HepG2 (cell line): ENCODE measurements around the gene BRCA1. TPM values are rescaled to one million over a fixed set of nuclear protein-coding genes. Genes with fewer than 3 reads are reported as not detected.
"Not testable (repeated sequence)": the region's sequence is repeated elsewhere in the genome, so short reads cannot be mapped to it uniquely, and the experiment has no call there.

ENCODE experiments used
- ATAC-seq: fragments of 200-7000 bp; cut with Tn5 transposase; 3 replicates; pipeline ENCODE4 v1.9.1; 2020; ENCODE audit warnings: mild to moderate bottlenecking, moderate library complexity
- BruUV-seq: library from RNA; stranded (reverse); fragments of 400-500 nt; replicated peaks from 2 replicates; lab custom pipeline; 2021; lab: Mats Ljungman, UMichigan
- CTCF ChIA-PET: fragments of 300-600 bp; formaldehyde crosslinking; extraction: SDS; loops from one replicate; lab custom pipeline; 2021; ENCODE audit warnings: low total read pairs, inconsistent platforms, low intra/inter-chr PET ratio; lab: Yijun Ruan, JAX
- POLR2A ChIA-PET: fragments of 350-600 bp; sonication (Branson Sonifier 250); formaldehyde crosslinking; loops from one replicate; lab custom pipeline; 2020; ENCODE audit warnings: antibody characterized with exemption, inconsistent platforms; lab: Yijun Ruan, JAX
- DNase-seq: peaks from one replicate; pipeline ENCODE4 v3.0.0-alpha.2; 2015; ENCODE audit warnings: low spot score
- FAIRE-seq: peaks from 3 replicates; lab custom pipeline; 2011; peaks lifted over from hg19 to GRCh38; lab: Jason Lieb, UNC
- H2AFZ ChIP-seq: one replicate; pipeline ENCODE4 v1.6.1; 2011; ENCODE audit warnings: low read length, inconsistent platforms
- H3K27ac ChIP-seq: fragments of 300-600 bp; 3 replicates; pipeline ENCODE4 v1.8.0; 2011; ENCODE audit warnings: mixed run types, mild to moderate bottlenecking, mixed read lengths, low read length, inconsistent platforms; ENCODE audit not compliant: insufficient read depth; ENCODE audit errors: extremely low read length
- H3K27me3 ChIP-seq, 2 experiments: fragments of 200-600 bp in 1 of 2; 2 replicates in 1 of 2; 3 replicates in 1 of 2; pipeline versions ENCODE4 v1.6.0 to v1.8.0; 2011; ENCODE audit warnings: low read length in 2 of 2, mild to moderate bottlenecking in 2 of 2, moderate library complexity in 2 of 2, inconsistent platforms in 1 of 2; ENCODE audit not compliant: insufficient read depth in 2 of 2, control insufficient read depth in 1 of 2
- H3K36me3 ChIP-seq, 2 experiments: fragments of 200-600 bp in 1 of 2; replicated peaks in 1 of 2; 2 replicates in 1 of 2; 3 replicates in 1 of 2; pipeline versions ENCODE4 v1.5.1 to v1.8.0; 2011; ENCODE audit warnings: low read length in 2 of 2, inconsistent platforms in 1 of 2; ENCODE audit not compliant: insufficient read depth in 2 of 2, control insufficient read depth in 1 of 2
- H3K4me1 ChIP-seq: 2 replicates; pipeline ENCODE4 v1.5.1; 2012; ENCODE audit warnings: low read length, inconsistent platforms; ENCODE audit not compliant: insufficient read depth
- H3K4me2 ChIP-seq: 2 replicates; pipeline ENCODE4 v1.6.0; 2011; ENCODE audit warnings: low read depth, low read length, inconsistent platforms
- H3K4me3 ChIP-seq, 3 experiments: fragments of 200-600 bp in 1 of 3; sonication (generic), shearing (Covaris generic) in 1 of 3; replicated peaks in 1 of 3; 2 replicates each; pipeline ENCODE4 v1.5.1; 2011 to 2016; ENCODE audit warnings: low read length in 3 of 3, inconsistent platforms in 2 of 3, low read depth in 2 of 3, mild to moderate bottlenecking in 2 of 3, control low read depth in 1 of 3, mixed read lengths in 1 of 3; ENCODE audit not compliant: insufficient read depth in 1 of 3
- H3K79me2 ChIP-seq: one replicate; pipeline ENCODE4 v1.6.1; 2011; ENCODE audit warnings: low read length, inconsistent platforms; ENCODE audit not compliant: insufficient read depth
- H3K9ac ChIP-seq: 2 replicates; pipeline ENCODE4 v1.6.0; 2011; ENCODE audit warnings: mild to moderate bottlenecking, low read depth, low read length, inconsistent platforms; ENCODE audit not compliant: insufficient read depth
- H3K9me3 ChIP-seq: 2 replicates; pipeline ENCODE4 v1.5.1; 2012; ENCODE audit warnings: mild to moderate bottlenecking, low read length
- H4K20me1 ChIP-seq: 2 replicates; pipeline ENCODE4 v1.6.0; 2011; ENCODE audit warnings: inconsistent platforms, mild to moderate bottlenecking, low read length, moderate library complexity; ENCODE audit not compliant: insufficient read depth
- GTF2F1 ChIP-seq: fragments of 150-350 bp; IDR thresholded peaks from 2 replicates; pipeline ENCODE4 v1.6.1; 2014; ENCODE audit warnings: low read length
- MAFF ChIP-seq: IDR thresholded peaks from 2 replicates; pipeline ENCODE4 v1.6.1; 2011; ENCODE audit warnings: low read depth, low read length, improper control_type of control experiment
- MAFK ChIP-seq, 2 experiments: IDR thresholded peaks in 1 of 2; conservative IDR thresholded peaks in 1 of 2; 2 replicates each; pipeline ENCODE4 v1.6.1; 2011; ENCODE audit warnings: improper control_type of control experiment in 2 of 2, low read length in 2 of 2
- MXD4 ChIP-seq: IDR thresholded peaks from 2 replicates; pipeline ENCODE4 v1.6.1; 2016; ENCODE audit warnings: mild to moderate bottlenecking, missing biosample characterization, missing genetic modification reagents
- SMAD1 ChIP-seq: sonication (generic); formaldehyde crosslinking; IDR thresholded peaks from 2 replicates; pipeline ENCODE4 v1.4.0; 2020; ENCODE audit warnings: missing genetic modification reagents, low read depth, mild to moderate bottlenecking, borderline replicate concordance
- U2AF2 ChIP-seq: fragments of 200-400 bp; formaldehyde crosslinking; IDR thresholded peaks from 2 replicates; pipeline ENCODE4 v1.6.1; 2017; ENCODE audit warnings: low read depth, mild to moderate bottlenecking, low read length
- ZMAT3 ChIP-seq: sonication (generic); formaldehyde crosslinking; conservative IDR thresholded peaks from 2 replicates; pipeline ENCODE4 v1.7.0; 2021; ENCODE audit warnings: missing genetic modification reagents
- ZNF256 ChIP-seq: sonication (generic); formaldehyde crosslinking; conservative IDR thresholded peaks from 2 replicates; pipeline ENCODE4 v1.4.0; 2020; ENCODE audit warnings: missing genetic modification reagents
- ZNF629 ChIP-seq: sonication (generic); formaldehyde crosslinking; conservative IDR thresholded peaks from 2 replicates; pipeline ENCODE4 v1.5.0; 2020; ENCODE audit warnings: missing genetic modification reagents
- WGBS: methylation state at CpG from one replicate; pipeline ENCODE4 v1.1.6; 2017; ENCODE audit warnings: low lambda C conversion rate; 5-methylcytosine and 5-hydroxymethylcytosine counted together
- in situ Hi-C: cut with HindIII; loops from 2 replicates; pipeline ENCODE4 v1.10.0; 2017; ENCODE audit warnings: low pct_unique_long_range_greater_than_20kb; ENCODE audit not compliant: extremely low pct_ligation_motif_present
- intact Hi-C: fragments of 100-400 bp; cut with micrococcal nuclease; formaldehyde crosslinking; loops from one replicate; pipeline ENCODE4 v1.10.0; 2022; ENCODE audit not compliant: unreplicated experiment
- polyA plus RNA-seq, 8 experiments: library from polyadenylated mRNA; depleted of rRNA in 3 of 8; stranded (reverse) in 7 of 8; unstranded in 1 of 8; fragments of >200 nt; fragmentation: Illumina TruSeq in 4 of 8; extraction: Trizol in 4 of 8; gene quantifications; 2 replicates each; pipeline versions ENCODE4 v1.2.1 to v1.2.3, GENCODE V29; 2011 to 2016; ENCODE audit warnings: low read depth in 4 of 8, missing spikeins in 1 of 8, mixed read lengths in 1 of 8; ENCODE audit not compliant: insufficient read depth in 1 of 8
- total RNA-seq, 5 experiments: library from RNA; depleted of rRNA; stranded (reverse); fragments of >200 nt; fragmentation: Illumina TruSeq; extraction: Trizol; gene quantifications; 2 replicates each; pipeline ENCODE4 v1.2.3, GENCODE V29; 2016; ENCODE audit warnings: low read depth in 1 of 5
- TF ChIP-seq, protein P1 (sequence below): sonication (generic); formaldehyde crosslinking; IDR thresholded peaks from 2 replicates; pipeline ENCODE4 v1.4.0; 2020; ENCODE audit warnings: missing genetic modification reagents, mild to moderate bottlenecking, borderline replicate concordance

BRCA1 gene
- total and polyA plus RNA-seq, 2 of the 13 experiments (the other 11 are each of a cell fraction or from before 2014, with no cell fraction given): 13.3 to 37.5 TPM

DNA sequence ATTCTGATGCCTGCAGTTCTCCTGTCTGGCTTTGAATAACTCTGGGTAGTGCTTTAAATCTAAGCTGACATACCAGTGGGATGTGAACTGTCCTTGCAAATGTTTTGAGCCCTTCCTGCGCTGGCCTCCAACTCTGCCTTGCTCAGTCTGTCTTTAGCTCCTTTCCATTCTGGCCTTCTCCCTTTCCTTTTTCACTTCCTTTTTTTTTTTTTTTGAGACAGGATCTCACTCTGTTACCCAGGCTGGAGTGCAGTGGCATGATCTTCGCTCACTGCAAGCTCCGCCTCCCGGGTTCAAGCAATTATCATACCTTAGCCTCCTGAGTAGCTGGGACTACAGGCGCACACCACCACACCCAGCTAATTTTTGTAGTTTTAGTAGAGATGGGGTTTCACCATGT lies 8.3 kb upstream of the BRCA1 start:
- BruUV-seq, H4K20me1 ChIP-seq, CTCF ChIA-PET, H2AFZ ChIP-seq, in situ Hi-C loops, H3K27me3 ChIP-seq, H3K4me3 ChIP-seq, H3K4me2 ChIP-seq, ATAC-seq, intact Hi-C loops, H3K9me3 ChIP-seq, FAIRE-seq, DNase-seq, H3K9ac ChIP-seq: not testable (repeated sequence)
- 96% methylated on average over 5 of the region's 5 CpGs for WGBS
- peaks cover 11 to 39% of the 10 kb centered on the region in 2 experiments; a peak in 4 of 5 replicates for H3K36me3 ChIP-seq
- peaks cover 34% of the 10 kb centered on the region for H3K79me2 ChIP-seq
- peak overlapping the region; percentile 79 for H3K27ac ChIP-seq
- POLR2A ChIA-PET: interaction anchor here (0.8 to 2.5 kb wide), 7 partner anchors 36 to 524 kb away, joined by 3 to 12 read pairs (median 4); partner anchors contain the start of genes RETREG3, TMEM106A and TUBG1
- peaks cover 69% of the 10 kb centered on the region for H3K4me1 ChIP-seq
- TF ChIP-seq, protein P1, sequence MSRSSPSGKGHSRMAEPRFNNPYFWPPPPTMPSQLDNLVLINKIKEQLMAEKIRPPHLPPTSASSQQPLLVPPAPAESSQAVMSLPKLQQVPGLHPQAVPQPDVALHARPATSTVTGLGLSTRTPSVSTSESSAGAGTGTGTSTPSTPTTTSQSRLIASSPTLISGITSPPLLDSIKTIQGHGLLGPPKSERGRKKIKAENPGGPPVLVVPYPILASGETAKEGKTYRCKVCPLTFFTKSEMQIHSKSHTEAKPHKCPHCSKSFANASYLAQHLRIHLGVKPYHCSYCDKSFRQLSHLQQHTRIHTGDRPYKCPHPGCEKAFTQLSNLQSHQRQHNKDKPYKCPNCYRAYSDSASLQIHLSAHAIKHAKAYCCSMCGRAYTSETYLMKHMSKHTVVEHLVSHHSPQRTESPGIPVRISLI (CRISPR knock-in tag): peak; percentile 21; the same call in 1 of the 2 replicates

DNA sequence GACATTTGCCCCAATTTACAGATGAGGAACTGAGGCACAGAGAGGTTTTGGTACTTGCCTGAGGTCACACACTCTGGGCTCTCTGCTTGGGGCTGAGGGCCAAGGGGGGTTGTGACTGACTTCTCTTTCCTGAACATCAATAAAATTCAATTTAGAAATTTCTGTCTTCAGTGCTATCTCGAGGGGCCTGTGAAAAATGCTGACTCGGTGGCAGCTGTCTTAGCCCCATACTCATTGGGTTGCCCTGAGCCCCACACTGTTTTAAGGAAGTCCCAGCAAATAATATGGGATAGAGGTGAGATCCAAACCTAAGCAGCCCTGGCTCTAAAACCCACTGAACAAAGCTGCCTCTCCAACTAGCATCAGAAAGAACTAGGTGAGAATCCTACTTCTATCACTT lies 7.0 kb upstream of the BRCA1 start:
- ATAC-seq (no peak), DNase-seq (no peak), FAIRE-seq (no peak)
- TF ChIP-seq MAFF (peak; percentile 77), U2AF2 (no peak), MAFK (conservative IDR thresholded peaks at IDR 0.05 in 1 of 2, IDR thresholded peaks at IDR 0.05 in 1 of 2; ENCODE audit: low read length in 2 of 2) (peak; percentile 84 to 89), SMAD1 (CRISPR knock-in tag) (no peak), GTF2F1 (no peak), ZNF256 (CRISPR knock-in tag) (no peak), MXD4 (CRISPR knock-in tag) (no peak), ZNF629 (CRISPR knock-in tag) (0 out of 2 replicates have a peak, but pooled peaks have one; percentile 27), ZMAT3 (CRISPR knock-in tag) (no peak)
- in situ Hi-C loops: no loop called here
- intact Hi-C loops: no loop called here
- CTCF ChIA-PET: no interaction called here
- H3K4me2 ChIP-seq: no peak overlapping the region
- H3K4me1 ChIP-seq: peaks cover 82% of the 10 kb centered on the region
- peaks cover 12 to 44% of the 10 kb centered on the region in 2 experiments; a peak in 4 of 5 replicates for H3K36me3 ChIP-seq
- no peaks in the 10 kb centered on the region for H3K9me3 ChIP-seq
- peaks cover 45% of the 10 kb centered on the region for H3K79me2 ChIP-seq
- peaks cover 3% of the 10 kb centered on the region for H4K20me1 ChIP-seq
- H3K9ac ChIP-seq: no peak overlapping the region
- no peak overlapping the region for H3K27ac ChIP-seq
- POLR2A ChIA-PET: interaction anchor here (1.4 kb wide), 1 partner anchor 39 kb away, joined by 3 read pairs; the partner anchor contains the start of gene NBR1
- H2AFZ ChIP-seq: no peak overlapping the region
- WGBS: 88% methylated on average over 2 of the region's 2 CpGs
- no TSS peak for BruUV-seq
- no peaks in the 10 kb centered on the region for H3K27me3 ChIP-seq
- no peak overlapping the region for H3K4me3 ChIP-seq
